A673 (cell line): ENCODE results near the gene RNF217. TPM values are rescaled to one million over a fixed set of nuclear protein-coding genes. Genes with fewer than 3 reads are reported as not detected.

Experiments
- BruUV-seq: library from RNA; stranded (reverse); fragments of 400-500 nt; replicated peaks from 2 replicates; lab custom pipeline; 2021; lab: Mats Ljungman, UMichigan
- CTCF ChIA-PET: fragments of 300-600 bp; sonication (Branson Sonifier 250); formaldehyde crosslinking; loops from one replicate; lab custom pipeline; 2022; ENCODE audit warnings: antibody characterized with exemption; lab: Charles Lee
- POLR2A ChIA-PET: fragments of 300-600 bp; sonication (Branson Sonifier 250); formaldehyde crosslinking; loops from one replicate; lab custom pipeline; 2022; ENCODE audit warnings: antibody characterized with exemption; ENCODE audit not compliant: low non-redundant PET; lab: Charles Lee
- DNase-seq: peaks from one replicate; pipeline ENCODE4 v3.0.0-alpha.2; 2015; ENCODE audit warnings: low spot score
- H3K27ac ChIP-seq: fragments of 200-600 bp; sonication (generic); 2 replicates; pipeline ENCODE4 v1.5.1; 2016; ENCODE audit warnings: mixed run types, low read depth, mild to moderate bottlenecking, mixed read lengths, antibody characterized with exemption, low read length; ENCODE audit not compliant: poor library complexity, severe bottlenecking
- H3K27me3 ChIP-seq: fragments of 200-600 bp; sonication (generic); replicated peaks from 2 replicates; pipeline ENCODE4 v1.6.1; 2017; ENCODE audit warnings: mixed run types, low read depth, mild to moderate bottlenecking, mixed read lengths, antibody characterized with exemption, low read length; ENCODE audit not compliant: insufficient read depth, poor library complexity
- H3K36me3 ChIP-seq: fragments of 200-600 bp; sonication (generic); 2 replicates; pipeline ENCODE4 v1.6.1; 2016; ENCODE audit warnings: mixed run types, mild to moderate bottlenecking, mixed read lengths, antibody characterized with exemption, low read length; ENCODE audit not compliant: insufficient read depth, poor library complexity, severe bottlenecking
- H3K4me1 ChIP-seq: fragments of 200-600 bp; sonication (generic); 2 replicates; pipeline ENCODE4 v1.6.1; 2017; ENCODE audit warnings: mixed run types, mild to moderate bottlenecking, mixed read lengths, antibody characterized with exemption, low read length; ENCODE audit not compliant: insufficient read depth, poor library complexity, severe bottlenecking
- H3K4me3 ChIP-seq: fragments of 200-600 bp; sonication (generic); 2 replicates; pipeline ENCODE4 v1.5.1; 2016; ENCODE audit warnings: low read depth, mixed run types, mild to moderate bottlenecking, mixed read lengths, low read length; ENCODE audit not compliant: poor library complexity, severe bottlenecking
- H3K9me3 ChIP-seq: fragments of 200-600 bp; sonication (generic); 2 replicates; pipeline ENCODE4 v1.6.1; 2016; ENCODE audit warnings: mixed run types, low read depth, mild to moderate bottlenecking, mixed read lengths, antibody characterized with exemption, low read length; ENCODE audit not compliant: poor library complexity, severe bottlenecking
- CTCF ChIP-seq: fragments of 300-800, 200-600 bp; sonication (generic); conservative IDR thresholded peaks from 2 replicates; pipeline ENCODE4 v1.5.1; 2017; ENCODE audit warnings: low read depth, mild to moderate bottlenecking, antibody characterized with exemption, low read length, moderate library complexity, mixed read lengths
- EZH2 ChIP-seq: fragments of 200-600 bp; sonication (generic); IDR thresholded peaks from 2 replicates; pipeline ENCODE4 v1.6.1; 2017; ENCODE audit warnings: borderline replicate concordance, low read depth, mild to moderate bottlenecking, mixed read lengths, antibody characterized with exemption, low read length; ENCODE audit not compliant: poor library complexity, severe bottlenecking
- intact Hi-C: fragments of 100-400 bp; cut with micrococcal nuclease; formaldehyde crosslinking; loops from one replicate; pipeline ENCODE4 v1.10.0; 2022; ENCODE audit not compliant: unreplicated experiment
- total RNA-seq: library from RNA; stranded (reverse); gene quantifications from 2 replicates; pipeline ENCODE4 v1.2.3, GENCODE V29; 2021

The RNF217 gene
- total RNA-seq, 1 experiment from 2014 or later, result 20.6 TPM

GRCh38 chr6:125107048-125107447 lies 144.8 kb downstream of the RNF217 start:
- intact Hi-C loops, result no loop called here
- CTCF ChIA-PET, result no interaction called here
- no peak overlapping the region for H3K4me3 ChIP-seq
- no TSS peak for BruUV-seq
- no peaks in the 10 kb centered on the region for H3K27me3 ChIP-seq
- H3K9me3 ChIP-seq, result peaks cover 20% of the 10 kb centered on the region
- DNase-seq, result no peak
- TF ChIP-seq CTCF (no peak), EZH2 (no peak)
- H3K27ac ChIP-seq, result no peak overlapping the region
- POLR2A ChIA-PET, result no interaction called here
- peaks cover 24% of the 10 kb centered on the region for H3K4me1 ChIP-seq
- peaks cover 3% of the 10 kb centered on the region for H3K36me3 ChIP-seq

GRCh38 chr6:125107896-125108295 lies 145.7 kb downstream of the RNF217 start:
- H3K27me3 ChIP-seq, result no peaks in the 10 kb centered on the region
- CTCF ChIA-PET, result no interaction called here
- peaks cover 27% of the 10 kb centered on the region for H3K9me3 ChIP-seq
- DNase-seq, result no peak
- no TSS peak for BruUV-seq
- H3K4me3 ChIP-seq, result no peak overlapping the region
- H3K36me3 ChIP-seq, result peaks cover 3% of the 10 kb centered on the region
- no peak overlapping the region for H3K27ac ChIP-seq
- H3K4me1 ChIP-seq, result peaks cover 24% of the 10 kb centered on the region
- intact Hi-C loops, result no loop called here
- no peak for TF ChIP-seq EZH2
- TF ChIP-seq CTCF, result no peak
- POLR2A ChIA-PET, result no interaction called here

- ChIA-PET POLR2A (no interaction called here), CTCF (no interaction called here)
- Histone ChIP-seq H3K9me3 (peaks cover 27% of the 10 kb centered on the region), H3K4me3 (no peak overlapping the region), H3K36me3 (peaks cover 3% of the 10 kb centered on the region), H3K4me1 (peaks cover 4% of the 10 kb centered on the region), H3K27ac (no peak overlapping the region), H3K27me3 (no peaks in the 10 kb centered on the region)
- TF ChIP-seq EZH2, result no peak
- TF ChIP-seq CTCF, result no peak
- BruUV-seq, result no TSS peak
- DNase-seq, result no peak
- intact Hi-C loops, result no loop called here
These were observed 147.8 kb downstream of the RNF217 start for GRCh38 chr6:125110056-125110455.
